ENCODE results near the gene MPLKIP.

GRCh38 chr7:40175725-40176510 is 41.5 kb upstream of the MPLKIP start:
- TF ChIP-seq CTCF (IDR thresholded peaks at IDR 0.05 in 4 of 5, conservative IDR thresholded peaks at IDR 0.05 in 1 of 5) (no peak), POLR2A (IDR thresholded peaks at IDR 0.05) (no peak)

Data from gastrocnemius medialis (tissue), 4 donors.